Fibroblast of the aortic adventitia (primary cell): ENCODE results near the gene NR5A2. TPM values are rescaled to one million over a fixed set of nuclear protein-coding genes. Genes with fewer than 3 reads are reported as not detected.

Experiments used
- DNase-seq: peaks from one replicate; pipeline ENCODE4 v3.0.0-alpha.2; 2010; ENCODE audit warnings: low read depth
- H3K4me3 ChIP-seq: 2 replicates; pipeline ENCODE4 v1.5.1; 2011; ENCODE audit warnings: low read depth, mild to moderate bottlenecking, control low read depth, low read length, moderate library complexity
- total RNA-seq: library from RNA; depleted of rRNA; stranded (reverse); fragments of >200 nt; gene quantifications from 2 replicates; pipeline ENCODE4 v1.2.3, GENCODE V29; 2012; ENCODE audit warnings: low replicate concordance
- TF ChIP-seq, protein P1 (sequence below): IDR thresholded peaks from 2 replicates; pipeline ENCODE4 v1.5.1; 2011; ENCODE audit warnings: mild to moderate bottlenecking, low read length, control low read depth, inconsistent platforms; ENCODE audit not compliant: insufficient read depth

The NR5A2 gene
- total RNA-seq, 1 donor = 11.5 TPM

DNA sequence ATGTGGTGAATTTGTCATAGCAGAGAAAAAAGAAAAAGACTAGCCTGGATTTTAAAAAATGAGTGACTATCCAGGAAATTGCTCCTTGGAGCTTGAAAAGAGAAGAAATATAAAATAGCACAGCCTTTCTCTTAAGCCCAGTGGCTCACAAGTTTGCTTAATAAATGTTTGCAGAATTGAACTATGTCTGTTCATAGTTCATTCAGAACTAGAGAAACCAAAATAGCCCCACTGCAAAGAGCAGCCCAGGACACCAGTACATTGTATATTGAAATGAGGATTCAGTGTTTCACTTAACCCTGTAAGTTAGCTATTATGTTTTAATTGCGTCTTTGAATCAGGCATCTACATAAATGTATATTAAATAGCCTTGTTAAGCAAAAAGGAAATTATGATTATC, 88.8 kb downstream of the NR5A2 start:
- TF ChIP-seq, protein P1, sequence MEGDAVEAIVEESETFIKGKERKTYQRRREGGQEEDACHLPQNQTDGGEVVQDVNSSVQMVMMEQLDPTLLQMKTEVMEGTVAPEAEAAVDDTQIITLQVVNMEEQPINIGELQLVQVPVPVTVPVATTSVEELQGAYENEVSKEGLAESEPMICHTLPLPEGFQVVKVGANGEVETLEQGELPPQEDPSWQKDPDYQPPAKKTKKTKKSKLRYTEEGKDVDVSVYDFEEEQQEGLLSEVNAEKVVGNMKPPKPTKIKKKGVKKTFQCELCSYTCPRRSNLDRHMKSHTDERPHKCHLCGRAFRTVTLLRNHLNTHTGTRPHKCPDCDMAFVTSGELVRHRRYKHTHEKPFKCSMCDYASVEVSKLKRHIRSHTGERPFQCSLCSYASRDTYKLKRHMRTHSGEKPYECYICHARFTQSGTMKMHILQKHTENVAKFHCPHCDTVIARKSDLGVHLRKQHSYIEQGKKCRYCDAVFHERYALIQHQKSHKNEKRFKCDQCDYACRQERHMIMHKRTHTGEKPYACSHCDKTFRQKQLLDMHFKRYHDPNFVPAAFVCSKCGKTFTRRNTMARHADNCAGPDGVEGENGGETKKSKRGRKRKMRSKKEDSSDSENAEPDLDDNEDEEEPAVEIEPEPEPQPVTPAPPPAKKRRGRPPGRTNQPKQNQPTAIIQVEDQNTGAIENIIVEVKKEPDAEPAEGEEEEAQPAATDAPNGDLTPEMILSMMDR = no peak
- no peak overlapping the region for H3K4me3 ChIP-seq
- no peak for DNase-seq

DNA sequence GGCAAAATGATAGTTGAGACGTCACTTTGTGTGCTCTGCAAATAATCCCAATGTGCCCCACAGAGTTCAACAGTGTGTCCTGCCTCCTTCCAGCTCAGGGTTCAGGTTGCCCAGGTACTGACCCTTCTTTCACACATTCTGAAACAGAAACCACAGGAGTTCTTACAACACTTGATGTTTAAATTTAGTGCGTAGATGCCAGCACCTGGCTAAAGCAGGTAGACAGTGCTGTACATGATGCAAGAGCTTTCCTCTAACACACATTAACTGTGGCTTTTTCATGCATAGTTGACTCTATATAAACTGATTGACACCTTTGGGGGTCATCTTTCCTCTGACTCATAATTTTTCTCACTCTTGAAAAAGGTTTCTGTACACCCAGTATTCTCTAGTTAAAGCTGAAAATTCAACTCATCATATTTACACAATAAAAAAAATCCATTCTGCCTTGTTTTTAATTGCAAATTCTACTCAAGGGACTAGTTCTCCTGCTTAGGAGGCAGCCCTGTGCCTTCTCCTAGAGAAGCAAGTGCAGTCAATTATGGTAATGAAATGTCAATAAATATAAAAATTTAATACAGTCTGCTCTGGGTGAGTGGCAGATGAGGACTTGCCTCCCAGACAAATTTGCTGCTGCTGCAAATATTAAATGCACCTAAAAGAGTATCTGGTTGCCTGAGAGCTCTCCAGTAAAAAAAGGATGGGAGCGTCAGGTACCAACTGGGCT, 91.4 kb downstream of the NR5A2 start:
- no peak overlapping the region for H3K4me3 ChIP-seq
- TF ChIP-seq, protein P1 = no peak
- DNase-seq = no peak

DNA sequence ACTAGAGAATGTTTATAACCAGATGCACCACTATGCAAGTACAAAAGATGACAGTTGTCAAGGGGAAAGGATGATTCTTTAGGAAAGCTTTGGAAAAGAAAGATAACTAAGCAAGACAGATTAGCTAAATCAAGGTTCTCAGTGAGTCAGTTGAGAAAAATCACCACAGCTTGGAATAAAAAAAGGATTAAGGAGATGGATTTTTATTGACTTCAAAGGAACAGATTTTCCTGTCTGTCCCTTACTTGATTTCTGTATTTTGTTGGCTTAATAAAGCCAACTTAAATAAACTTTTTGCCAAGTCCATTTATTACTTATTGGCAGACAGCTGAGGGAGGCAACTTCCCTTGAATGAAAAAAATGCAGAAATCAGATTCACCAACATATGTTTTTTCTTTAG, 93.9 kb downstream of the NR5A2 start:
- TF ChIP-seq, protein P1 = no peak
- H3K4me3 ChIP-seq = no peak overlapping the region
- peak; percentile 60 for DNase-seq

DNA sequence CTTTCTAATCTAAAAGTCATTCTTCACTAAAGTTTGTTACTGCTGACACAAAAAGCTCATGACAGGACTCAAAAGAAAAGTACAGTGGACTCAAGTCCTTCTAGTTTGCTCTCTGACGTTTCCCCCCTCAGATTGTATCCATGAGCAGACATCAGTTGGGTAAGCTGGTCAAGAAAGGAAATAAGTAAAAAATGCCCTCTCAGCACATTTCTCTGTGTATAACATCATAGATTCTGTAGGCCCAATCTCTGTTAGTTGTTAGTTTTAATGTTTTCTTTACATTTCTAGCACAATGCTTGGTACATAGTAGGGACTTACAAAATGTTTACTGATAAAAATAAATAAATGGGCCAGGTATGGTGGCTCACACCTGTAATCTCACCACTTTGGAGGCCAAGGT, 96.8 kb downstream of the NR5A2 start:
- H3K4me3 ChIP-seq = no peak overlapping the region
- TF ChIP-seq, protein P1 = no peak
- DNase-seq = no peak

DNA sequence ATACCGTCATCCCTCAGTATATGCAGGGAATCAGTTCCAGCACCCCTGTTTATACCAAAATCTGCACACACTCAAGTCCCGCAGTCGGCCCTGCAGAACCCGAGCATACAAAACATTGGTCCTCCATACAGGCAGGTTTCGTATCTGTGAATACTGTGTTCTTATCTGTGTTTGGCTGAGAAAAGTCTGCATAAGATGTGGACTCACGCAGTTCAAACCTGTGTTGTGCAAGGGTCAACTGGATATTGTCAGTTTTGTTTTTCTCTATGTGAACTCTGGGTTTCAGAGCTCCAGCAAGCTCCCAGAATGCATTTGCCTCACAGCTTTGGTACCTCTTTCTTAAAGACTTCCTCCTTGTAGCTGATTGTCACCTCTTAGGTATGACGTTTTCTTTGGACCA, 100.6 kb downstream of the NR5A2 start:
- TF ChIP-seq, protein P1 = no peak
- no peak overlapping the region for H3K4me3 ChIP-seq
- DNase-seq = no peak

DNA sequence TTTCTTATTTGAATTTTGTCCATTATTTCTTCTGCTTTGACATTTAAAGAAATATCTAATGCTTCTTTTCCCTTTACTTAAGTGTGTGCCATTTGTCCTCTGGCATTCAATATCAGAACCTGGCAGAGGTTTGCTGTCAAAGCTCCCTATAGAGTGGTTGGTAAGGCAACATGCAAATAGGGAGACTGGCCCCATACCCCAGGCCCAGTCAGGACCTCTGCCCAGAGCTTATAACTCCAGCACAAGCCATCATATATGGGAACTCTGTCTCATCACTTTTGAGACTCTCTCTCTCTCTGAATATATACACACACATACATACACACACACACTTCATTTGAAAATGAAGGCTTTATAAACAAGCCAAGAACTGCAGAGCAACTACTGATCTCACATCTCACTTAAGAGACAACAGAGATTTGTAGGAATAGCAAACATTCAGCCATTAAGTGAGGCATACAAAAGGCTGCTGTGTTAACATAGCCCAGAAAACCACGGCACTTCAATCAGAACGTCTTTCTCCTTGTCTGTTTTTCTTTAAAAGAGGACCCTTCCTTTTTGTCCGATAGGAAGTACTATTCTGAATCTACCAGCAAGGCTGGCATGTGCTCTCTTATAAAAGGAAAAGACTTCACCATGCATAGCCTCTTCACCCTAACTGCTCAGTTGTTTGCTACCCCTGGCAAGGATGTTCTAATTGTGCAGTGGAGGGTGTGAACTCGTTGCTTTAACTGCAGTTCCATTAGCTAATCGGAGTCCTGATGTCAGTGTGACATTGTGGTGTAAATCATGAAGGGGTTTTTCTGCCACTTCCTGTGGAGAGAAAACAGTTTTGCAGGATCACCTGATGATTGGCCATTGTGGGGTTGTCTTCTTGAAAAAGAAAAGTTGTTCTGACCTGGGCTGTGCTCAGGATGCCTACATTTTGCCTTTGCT, 101.7 kb downstream of the NR5A2 start:
- DNase-seq = no peak
- TF ChIP-seq, protein P1 = no peak
- no peak overlapping the region for H3K4me3 ChIP-seq
